Type B pancreatic cell (in vitro differentiated cells): ENCODE measurements around the gene USP13. TPM values are rescaled to one million over a fixed set of nuclear protein-coding genes. Genes with fewer than 3 reads are reported as not detected.

ENCODE experiments used
- DNase-seq: peaks from one replicate; pipeline ENCODE4 v3.0.0; 2021; ENCODE audit warnings: mixed read lengths; ENCODE audit not compliant: unreplicated experiment; ENCODE audit errors: extremely low spot score
- H3K27ac Mint-ChIP-seq: 2 replicates; pipeline ENCODE4 v1.8.0; 2021; ENCODE audit warnings: mild to moderate bottlenecking, mixed read lengths
- H3K27me3 Mint-ChIP-seq: 2 replicates; pipeline ENCODE4 v1.8.0; 2021; ENCODE audit warnings: mixed read lengths
- H3K36me3 Mint-ChIP-seq: 2 replicates; pipeline ENCODE4 v1.8.0; 2021; ENCODE audit warnings: mixed read lengths
- H3K4me1 Mint-ChIP-seq: one replicate; pipeline ENCODE4 v1.8.0; 2021; ENCODE audit warnings: mixed read lengths; ENCODE audit not compliant: unreplicated experiment
- H3K4me3 Mint-ChIP-seq: 2 replicates; pipeline ENCODE4 v1.8.0; 2021; ENCODE audit warnings: mild to moderate bottlenecking, mixed read lengths
- H3K9me3 Mint-ChIP-seq: 2 replicates; pipeline ENCODE4 v1.8.0; 2021; ENCODE audit warnings: mixed read lengths
- total RNA-seq: library from RNA; stranded (reverse); gene quantifications from 2 replicates; pipeline ENCODE4 v1.2.1, GENCODE V29; 2021; ENCODE audit warnings: low replicate concordance
- TF ChIP-seq, protein P1 (sequence below): fragments of 200-600 bp; sonication (generic); conservative IDR thresholded peaks from 2 replicates; pipeline ENCODE4 v1.5.0; 2021; ENCODE audit warnings: antibody characterized with exemption, mild to moderate bottlenecking

USP13 gene
- total RNA-seq, 1 donor from 2014 or later, result 18.3 TPM

DNA sequence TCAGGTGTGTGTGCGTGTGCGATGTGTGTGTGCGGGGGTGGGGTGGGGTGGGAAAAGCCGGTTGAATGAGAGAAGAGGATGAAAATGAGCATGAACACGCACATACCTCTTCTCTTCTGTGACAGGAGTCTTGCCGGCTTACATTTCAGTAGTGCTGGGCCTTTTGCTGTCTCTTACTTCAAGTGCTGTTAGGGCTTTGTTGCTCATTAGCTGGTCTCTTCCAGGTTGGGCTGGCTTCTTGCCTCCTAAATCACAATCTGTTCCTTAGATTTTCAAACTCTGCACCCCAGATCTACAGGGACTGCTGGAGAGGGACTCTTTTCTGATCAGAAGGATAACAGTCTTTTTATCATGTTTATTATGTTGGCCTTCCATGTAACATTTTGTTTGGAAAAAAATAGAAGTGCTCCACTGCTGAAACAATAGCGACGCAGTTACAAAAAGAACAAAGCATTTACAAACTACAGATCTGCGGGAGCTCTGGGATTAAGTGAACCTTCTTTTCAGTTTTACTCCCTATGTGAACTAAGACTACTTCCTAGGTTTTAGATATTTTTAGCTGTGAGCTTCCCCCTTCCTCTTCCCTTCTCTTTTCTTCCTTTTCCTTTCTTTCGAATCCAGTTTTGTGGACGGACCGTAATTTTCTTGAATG lies 48.5 kb downstream of the USP13 start:
- no peak for DNase-seq
- Mint-ChIP-seq H3K27ac (no peak overlapping the region), H3K4me3 (no peak overlapping the region), H3K36me3 (peaks cover 15% of the 10 kb centered on the region), H3K27me3 (no peaks in the 10 kb centered on the region), H3K4me1 (no peaks in the 10 kb centered on the region), H3K9me3 (no peaks in the 10 kb centered on the region)
- TF ChIP-seq, protein P1, sequence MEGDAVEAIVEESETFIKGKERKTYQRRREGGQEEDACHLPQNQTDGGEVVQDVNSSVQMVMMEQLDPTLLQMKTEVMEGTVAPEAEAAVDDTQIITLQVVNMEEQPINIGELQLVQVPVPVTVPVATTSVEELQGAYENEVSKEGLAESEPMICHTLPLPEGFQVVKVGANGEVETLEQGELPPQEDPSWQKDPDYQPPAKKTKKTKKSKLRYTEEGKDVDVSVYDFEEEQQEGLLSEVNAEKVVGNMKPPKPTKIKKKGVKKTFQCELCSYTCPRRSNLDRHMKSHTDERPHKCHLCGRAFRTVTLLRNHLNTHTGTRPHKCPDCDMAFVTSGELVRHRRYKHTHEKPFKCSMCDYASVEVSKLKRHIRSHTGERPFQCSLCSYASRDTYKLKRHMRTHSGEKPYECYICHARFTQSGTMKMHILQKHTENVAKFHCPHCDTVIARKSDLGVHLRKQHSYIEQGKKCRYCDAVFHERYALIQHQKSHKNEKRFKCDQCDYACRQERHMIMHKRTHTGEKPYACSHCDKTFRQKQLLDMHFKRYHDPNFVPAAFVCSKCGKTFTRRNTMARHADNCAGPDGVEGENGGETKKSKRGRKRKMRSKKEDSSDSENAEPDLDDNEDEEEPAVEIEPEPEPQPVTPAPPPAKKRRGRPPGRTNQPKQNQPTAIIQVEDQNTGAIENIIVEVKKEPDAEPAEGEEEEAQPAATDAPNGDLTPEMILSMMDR, result no peak

DNA sequence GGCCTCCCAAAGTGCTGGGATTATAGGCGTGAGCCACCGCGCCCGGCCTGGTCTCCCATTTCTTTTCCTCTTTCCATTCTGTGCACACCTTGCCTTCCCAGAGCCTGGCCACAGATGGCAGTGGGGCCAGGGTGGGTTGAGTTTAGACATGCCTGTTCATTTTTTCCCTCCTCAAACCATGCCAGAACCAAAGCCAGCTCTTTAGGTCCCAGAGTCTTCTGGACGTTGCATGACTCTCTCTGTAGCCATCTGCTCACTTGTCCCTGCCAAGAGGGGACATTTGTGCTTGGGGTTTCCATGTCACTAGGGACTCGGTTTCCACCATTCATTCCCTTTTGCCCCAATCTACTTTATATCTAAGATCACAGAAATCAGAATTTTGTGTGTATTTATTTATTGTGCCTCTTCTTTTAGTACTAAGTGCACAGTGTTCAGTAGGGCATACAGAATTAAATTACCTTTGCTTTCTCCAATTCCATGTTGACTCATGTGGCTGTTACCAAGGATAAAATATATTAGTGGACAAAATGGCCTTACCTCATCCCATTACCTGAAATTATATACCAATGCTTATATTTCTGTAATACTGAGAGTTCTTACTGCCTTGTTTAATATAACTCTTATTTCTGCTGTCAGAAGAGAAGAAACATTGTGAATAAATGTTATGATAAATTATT lies 49.6 kb downstream of the USP13 start:
- Mint-ChIP-seq H3K27ac (no peak overlapping the region), H3K27me3 (no peaks in the 10 kb centered on the region), H3K4me3 (no peak overlapping the region), H3K4me1 (no peaks in the 10 kb centered on the region), H3K9me3 (no peaks in the 10 kb centered on the region), H3K36me3 (peaks cover 15% of the 10 kb centered on the region)
- TF ChIP-seq, protein P1, result no peak
- no peak for DNase-seq

DNA sequence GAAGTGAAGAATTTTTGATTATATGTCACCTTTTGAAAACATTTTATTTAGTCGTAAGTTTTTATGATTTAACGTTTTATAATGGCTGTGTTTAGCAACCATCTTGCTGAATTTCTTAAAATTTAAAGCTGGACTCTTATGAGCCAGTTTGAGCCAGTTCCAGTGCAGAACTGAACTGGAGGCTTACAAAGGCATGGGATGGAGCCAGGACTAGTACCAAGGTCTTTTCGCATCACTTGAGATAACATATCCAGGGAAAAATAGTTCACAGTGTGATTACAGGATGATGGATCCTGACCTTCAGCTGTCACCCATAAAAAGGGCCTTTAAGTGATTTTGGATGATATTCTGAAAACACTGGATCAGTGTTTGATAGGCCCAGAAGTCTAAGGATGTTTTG lies 51.0 kb downstream of the USP13 start:
- Mint-ChIP-seq H3K36me3 (peaks cover 22% of the 10 kb centered on the region), H3K27me3 (no peaks in the 10 kb centered on the region), H3K4me3 (no peak overlapping the region), H3K4me1 (no peaks in the 10 kb centered on the region), H3K27ac (no peak overlapping the region), H3K9me3 (no peaks in the 10 kb centered on the region)
- no peak for DNase-seq
- TF ChIP-seq, protein P1, result no peak

DNA sequence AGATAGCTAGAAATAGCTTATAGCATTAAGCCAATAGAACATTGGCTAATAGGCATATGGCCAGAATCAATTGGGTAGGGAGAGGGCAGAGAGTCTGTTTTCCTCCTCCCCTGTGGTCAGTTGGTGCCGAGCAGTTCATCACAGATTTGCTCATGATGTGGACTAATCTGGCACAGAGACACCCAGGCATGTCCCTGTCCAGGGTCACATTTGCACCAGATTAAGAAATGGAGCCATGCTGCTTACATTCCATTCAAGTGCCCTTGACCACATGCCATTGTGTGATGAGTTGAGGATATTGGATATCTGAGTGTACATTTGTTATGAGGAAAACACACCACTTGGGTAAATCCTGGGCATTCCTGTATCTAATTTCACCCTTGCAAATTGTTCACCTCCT lies 53.4 kb downstream of the USP13 start:
- TF ChIP-seq, protein P1, result no peak
- peaks cover 32% of the 10 kb centered on the region for H3K36me3 Mint-ChIP-seq
- no peaks in the 10 kb centered on the region for H3K9me3 Mint-ChIP-seq
- no peaks in the 10 kb centered on the region for H3K27me3 Mint-ChIP-seq
- no peak overlapping the region for H3K27ac Mint-ChIP-seq
- no peak for DNase-seq
- H3K4me3 Mint-ChIP-seq, result no peak overlapping the region
- H3K4me1 Mint-ChIP-seq, result no peaks in the 10 kb centered on the region

DNA sequence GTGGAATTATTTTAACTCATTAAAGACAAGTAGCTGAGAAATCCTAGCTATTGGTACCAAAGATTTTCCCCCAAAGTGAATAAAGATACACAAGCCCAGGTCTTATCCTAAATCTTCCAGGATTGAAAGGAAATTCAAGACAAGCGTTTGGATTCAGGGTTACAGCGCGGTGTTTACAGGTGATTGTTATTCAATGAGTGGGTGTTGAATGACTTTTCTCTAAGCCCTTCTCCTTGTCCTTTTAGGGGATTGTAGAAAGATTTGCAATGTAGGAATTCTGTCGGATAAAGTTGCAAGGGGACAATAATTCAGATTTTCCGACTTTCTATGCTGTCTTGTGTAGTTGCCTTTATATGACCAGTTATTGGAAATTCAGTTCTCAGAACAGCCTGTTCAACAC lies 57.2 kb downstream of the USP13 start:
- DNase-seq, result no peak
- no peak overlapping the region for H3K27ac Mint-ChIP-seq
- H3K9me3 Mint-ChIP-seq, result no peaks in the 10 kb centered on the region

More for the DNA sequence above, 57.2 kb downstream of the USP13 start:
- H3K4me1 Mint-ChIP-seq, result no peaks in the 10 kb centered on the region
- no peak overlapping the region for H3K4me3 Mint-ChIP-seq
- H3K36me3 Mint-ChIP-seq, result peaks cover 20% of the 10 kb centered on the region
- H3K27me3 Mint-ChIP-seq, result no peaks in the 10 kb centered on the region
- TF ChIP-seq, protein P1, result no peak
